ENCODE results near the gene GDF2.

DNA sequence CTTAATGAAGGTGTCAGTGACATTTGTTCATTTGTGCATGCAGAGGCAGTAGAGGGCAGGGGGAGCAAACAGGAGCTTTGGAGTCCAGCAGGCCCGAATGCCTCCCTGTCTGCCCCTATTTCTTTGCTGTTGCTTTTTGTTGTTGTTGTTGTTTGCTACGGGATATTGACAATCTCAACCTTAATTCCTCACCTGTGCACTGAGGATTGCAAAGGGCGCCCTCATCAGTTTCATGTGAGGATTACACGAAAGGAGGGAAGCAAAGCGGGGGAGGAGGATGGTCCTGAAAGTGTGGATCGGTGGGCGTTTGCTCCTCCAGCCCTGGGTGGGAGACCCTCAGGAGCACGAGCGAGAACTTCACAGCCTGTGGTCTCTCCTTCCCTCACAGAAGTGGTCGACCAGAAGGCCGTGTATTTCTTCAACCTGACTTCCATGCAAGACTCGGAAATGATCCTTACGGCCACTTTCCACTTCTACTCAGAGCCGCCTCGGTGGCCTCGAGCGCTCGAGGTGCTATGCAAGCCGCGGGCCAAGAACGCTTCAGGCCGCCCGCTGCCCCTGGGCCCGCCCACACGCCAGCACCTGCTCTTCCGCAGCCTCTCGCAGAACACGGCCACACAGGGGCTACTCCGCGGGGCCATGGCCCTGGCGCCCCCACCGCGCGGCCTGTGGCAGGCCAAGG is 12.7 kb upstream of the GDF2 start:
- TF ChIP-seq, protein P1, sequence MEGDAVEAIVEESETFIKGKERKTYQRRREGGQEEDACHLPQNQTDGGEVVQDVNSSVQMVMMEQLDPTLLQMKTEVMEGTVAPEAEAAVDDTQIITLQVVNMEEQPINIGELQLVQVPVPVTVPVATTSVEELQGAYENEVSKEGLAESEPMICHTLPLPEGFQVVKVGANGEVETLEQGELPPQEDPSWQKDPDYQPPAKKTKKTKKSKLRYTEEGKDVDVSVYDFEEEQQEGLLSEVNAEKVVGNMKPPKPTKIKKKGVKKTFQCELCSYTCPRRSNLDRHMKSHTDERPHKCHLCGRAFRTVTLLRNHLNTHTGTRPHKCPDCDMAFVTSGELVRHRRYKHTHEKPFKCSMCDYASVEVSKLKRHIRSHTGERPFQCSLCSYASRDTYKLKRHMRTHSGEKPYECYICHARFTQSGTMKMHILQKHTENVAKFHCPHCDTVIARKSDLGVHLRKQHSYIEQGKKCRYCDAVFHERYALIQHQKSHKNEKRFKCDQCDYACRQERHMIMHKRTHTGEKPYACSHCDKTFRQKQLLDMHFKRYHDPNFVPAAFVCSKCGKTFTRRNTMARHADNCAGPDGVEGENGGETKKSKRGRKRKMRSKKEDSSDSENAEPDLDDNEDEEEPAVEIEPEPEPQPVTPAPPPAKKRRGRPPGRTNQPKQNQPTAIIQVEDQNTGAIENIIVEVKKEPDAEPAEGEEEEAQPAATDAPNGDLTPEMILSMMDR (IDR thresholded peaks at IDR 0.05; ENCODE audit: low read length) = peak; percentile 49
- TF ChIP-seq EZH2 (IDR thresholded peaks at IDR 0.05; ENCODE audit: borderline replicate concordance, low read length) = no peak
